Glutamatergic neuron (in vitro differentiated cells): Measurements from ENCODE around the gene DCUN1D3. TPM values are rescaled to one million over a fixed set of nuclear protein-coding genes. Genes with fewer than 3 reads are reported as not detected.

ENCODE experiments used
- DNase-seq: peaks from one replicate; pipeline ENCODE4 v3.0.0; 2022
- H3K27ac Mint-ChIP-seq: one replicate; pipeline ENCODE4 v1.8.0; 2020; ENCODE audit warnings: mild to moderate bottlenecking, mixed read lengths, inconsistent platforms; ENCODE audit not compliant: unreplicated experiment
- H3K27me3 Mint-ChIP-seq: one replicate; pipeline ENCODE4 v1.8.0; 2020; ENCODE audit warnings: mild to moderate bottlenecking, moderate library complexity, mixed read lengths, inconsistent platforms; ENCODE audit not compliant: unreplicated experiment
- H3K36me3 Mint-ChIP-seq: one replicate; pipeline ENCODE4 v1.8.0; 2020; ENCODE audit warnings: mild to moderate bottlenecking, mixed read lengths, inconsistent platforms; ENCODE audit not compliant: unreplicated experiment
- H3K4me1 Mint-ChIP-seq: one replicate; pipeline ENCODE4 v1.8.0; 2020; ENCODE audit warnings: mild to moderate bottlenecking, low read depth, mixed read lengths, inconsistent platforms; ENCODE audit not compliant: unreplicated experiment
- H3K4me3 Mint-ChIP-seq: one replicate; pipeline ENCODE4 v1.8.0; 2020; ENCODE audit warnings: mild to moderate bottlenecking, mixed read lengths, inconsistent platforms; ENCODE audit not compliant: unreplicated experiment
- H3K9me3 Mint-ChIP-seq: one replicate; pipeline ENCODE4 v1.8.0; 2020; ENCODE audit warnings: mild to moderate bottlenecking, moderate library complexity, mixed read lengths, inconsistent platforms; ENCODE audit not compliant: unreplicated experiment
- CTCF ChIP-seq: fragments of 200-600 bp; sonication (generic); IDR thresholded peaks from one replicate; pipeline ENCODE4 v1.5.0; 2021; ENCODE audit not compliant: partially characterized antibody, unreplicated experiment
- total RNA-seq: library from RNA; stranded (reverse); fragmentation: NEBNext Ultra II Directional; extraction: Animal tissue kit (Norgen Biotek cat#: 25700); gene quantifications from one replicate; pipeline ENCODE4 v1.2.1, GENCODE V29; 2021; ENCODE audit not compliant: unreplicated experiment

The DCUN1D3 gene
- total RNA-seq, 1 donor from 2014 or later = 15.3 TPM

GRCh38 chr16:20918486-20919239 lies 18.5 kb upstream of the DCUN1D3 start:
- Mint-ChIP-seq H3K4me3 (no peak overlapping the region), H3K36me3 (no peaks in the 10 kb centered on the region), H3K27me3 (peaks cover 1% of the 10 kb centered on the region), H3K27ac (no peak overlapping the region), H3K9me3 (no peaks in the 10 kb centered on the region), H3K4me1 (peaks cover 12% of the 10 kb centered on the region)
- no peak for TF ChIP-seq CTCF
- DNase-seq = no peak

GRCh38 chr16:20916942-20917341 lies 16.8 kb upstream of the DCUN1D3 start:
- Mint-ChIP-seq H3K36me3 (no peaks in the 10 kb centered on the region), H3K9me3 (no peaks in the 10 kb centered on the region), H3K4me3 (no peak overlapping the region), H3K27me3 (peaks cover 1% of the 10 kb centered on the region), H3K27ac (no peak overlapping the region), H3K4me1 (peaks cover 12% of the 10 kb centered on the region)
- no peak for DNase-seq
- TF ChIP-seq CTCF = no peak

GRCh38 chr16:20916289-20916688 lies 16.1 kb upstream of the DCUN1D3 start:
- no peak for TF ChIP-seq CTCF
- DNase-seq = no peak
- Mint-ChIP-seq H3K27me3 (peaks cover under 1% of the 10 kb centered on the region), H3K27ac (peak overlapping the region; percentile 45), H3K4me1 (peaks cover 12% of the 10 kb centered on the region), H3K36me3 (no peaks in the 10 kb centered on the region), H3K4me3 (no peak overlapping the region), H3K9me3 (no peaks in the 10 kb centered on the region)

- H3K4me3 Mint-ChIP-seq = no peak overlapping the region
- peaks cover 9% of the 10 kb centered on the region for H3K4me1 Mint-ChIP-seq
- TF ChIP-seq CTCF = no peak
- no peak for DNase-seq
- H3K27me3 Mint-ChIP-seq = no peaks in the 10 kb centered on the region
- no peaks in the 10 kb centered on the region for H3K36me3 Mint-ChIP-seq
- no peak overlapping the region for H3K27ac Mint-ChIP-seq
- H3K9me3 Mint-ChIP-seq = no peaks in the 10 kb centered on the region
Measured at GRCh38 chr16:20911361-20911760, 11.2 kb upstream of the DCUN1D3 start.

- Mint-ChIP-seq H3K9me3 (no peaks in the 10 kb centered on the region), H3K27ac (no peak overlapping the region), H3K36me3 (no peaks in the 10 kb centered on the region), H3K27me3 (no peaks in the 10 kb centered on the region), H3K4me3 (no peak overlapping the region), H3K4me1 (peaks cover 5% of the 10 kb centered on the region)
- no peak for DNase-seq
- no peak for TF ChIP-seq CTCF
Measured at GRCh38 chr16:20910781-20911321, 10.7 kb upstream of the DCUN1D3 start.
